ENCODE data around the gene FEM1C.

GRCh38 chr5:115509547-115509946, 35.0 kb downstream of the FEM1C start:
- TF ChIP-seq, protein P1, sequence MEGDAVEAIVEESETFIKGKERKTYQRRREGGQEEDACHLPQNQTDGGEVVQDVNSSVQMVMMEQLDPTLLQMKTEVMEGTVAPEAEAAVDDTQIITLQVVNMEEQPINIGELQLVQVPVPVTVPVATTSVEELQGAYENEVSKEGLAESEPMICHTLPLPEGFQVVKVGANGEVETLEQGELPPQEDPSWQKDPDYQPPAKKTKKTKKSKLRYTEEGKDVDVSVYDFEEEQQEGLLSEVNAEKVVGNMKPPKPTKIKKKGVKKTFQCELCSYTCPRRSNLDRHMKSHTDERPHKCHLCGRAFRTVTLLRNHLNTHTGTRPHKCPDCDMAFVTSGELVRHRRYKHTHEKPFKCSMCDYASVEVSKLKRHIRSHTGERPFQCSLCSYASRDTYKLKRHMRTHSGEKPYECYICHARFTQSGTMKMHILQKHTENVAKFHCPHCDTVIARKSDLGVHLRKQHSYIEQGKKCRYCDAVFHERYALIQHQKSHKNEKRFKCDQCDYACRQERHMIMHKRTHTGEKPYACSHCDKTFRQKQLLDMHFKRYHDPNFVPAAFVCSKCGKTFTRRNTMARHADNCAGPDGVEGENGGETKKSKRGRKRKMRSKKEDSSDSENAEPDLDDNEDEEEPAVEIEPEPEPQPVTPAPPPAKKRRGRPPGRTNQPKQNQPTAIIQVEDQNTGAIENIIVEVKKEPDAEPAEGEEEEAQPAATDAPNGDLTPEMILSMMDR (IDR thresholded peaks at IDR 0.05 in 8 of 11, conservative IDR thresholded peaks at IDR 0.05 in 3 of 11) = no peak
- TF ChIP-seq POLR2AphosphoS5 (IDR thresholded peaks at IDR 0.05) = no peak

Measured in spleen (tissue), 7 donors.